Neuronal stem cell (in vitro differentiated cells): ENCODE data around the gene ZCCHC7.
"Not testable (repeated sequence)": the region's sequence is repeated elsewhere in the genome, so short reads cannot be mapped to it uniquely, and the experiment has no call there.

Experiments
- DNase-seq: peaks from one replicate; pipeline ENCODE4 v3.0.0-alpha.2; 2013; ENCODE audit warnings: low spot score
- H2AFZ ChIP-seq: one replicate; pipeline ENCODE4 v1.6.1; 2013; ENCODE audit warnings: mild to moderate bottlenecking, low read length, inconsistent platforms
- H2AK5ac ChIP-seq: 2 replicates; pipeline ENCODE4 v1.6.1; 2013; ENCODE audit warnings: low read depth, mild to moderate bottlenecking, inconsistent platforms, low read length, moderate library complexity, mixed read lengths
- H2BK120ac ChIP-seq: 2 replicates; pipeline ENCODE4 v1.6.1; 2013; ENCODE audit warnings: low read depth, mild to moderate bottlenecking, inconsistent platforms, low read length, moderate library complexity, mixed read lengths
- H2BK12ac ChIP-seq: one replicate; pipeline ENCODE4 v1.6.1; 2013; ENCODE audit warnings: low read length, inconsistent platforms
- H2BK15ac ChIP-seq: 2 replicates; pipeline ENCODE4 v1.6.1; 2013; ENCODE audit warnings: mild to moderate bottlenecking, low read length, inconsistent platforms, mixed read lengths
- H2BK5ac ChIP-seq: one replicate; pipeline ENCODE4 v1.6.1; 2013; ENCODE audit warnings: inconsistent platforms, mild to moderate bottlenecking, low read length, moderate library complexity
- H3K14ac ChIP-seq: one replicate; pipeline ENCODE4 v1.6.1; 2013; ENCODE audit warnings: low read length, inconsistent platforms
- H3K18ac ChIP-seq: 2 replicates; pipeline ENCODE4 v1.6.1; 2013; ENCODE audit warnings: low read length, inconsistent platforms
- H3K23ac ChIP-seq: 2 replicates; pipeline ENCODE4 v1.6.1; 2013; ENCODE audit warnings: low read depth, mild to moderate bottlenecking, mixed read lengths, low read length, inconsistent platforms; ENCODE audit not compliant: poor library complexity
- H3K27ac ChIP-seq: replicated peaks from 3 replicates; pipeline ENCODE4 v1.5.1; 2013; ENCODE audit warnings: low read length, inconsistent platforms
- H3K27me3 ChIP-seq, 3 experiments: 2 replicates each; pipeline ENCODE4 v1.6.1; 2013; ENCODE audit warnings: low read length in 3 of 3, mild to moderate bottlenecking in 2 of 3, inconsistent platforms in 1 of 3, low read depth in 1 of 3, mixed read lengths in 1 of 3, moderate library complexity in 1 of 3; ENCODE audit not compliant: control insufficient read depth in 3 of 3, insufficient read depth in 3 of 3
- H3K36me3 ChIP-seq, 2 donors: replicated peaks in 1 of 2; 2 replicates each; pipeline ENCODE4 v1.6.1; 2013; ENCODE audit warnings: low read length in 2 of 2; ENCODE audit not compliant: control insufficient read depth in 2 of 2, insufficient read depth in 2 of 2
- H3K4ac ChIP-seq: 2 replicates; pipeline ENCODE4 v1.6.1; 2013; ENCODE audit warnings: inconsistent platforms, mild to moderate bottlenecking, low read length, moderate library complexity
- H3K4me1 ChIP-seq, 2 donors: 1 replicate in 1 of 2; 2 replicates in 1 of 2; pipeline ENCODE4 v1.6.1; 2013; ENCODE audit warnings: low read length in 2 of 2, low read depth in 1 of 2; ENCODE audit not compliant: control insufficient read depth in 2 of 2, insufficient read depth in 1 of 2
- H3K4me2 ChIP-seq: one replicate; pipeline ENCODE4 v1.6.1; 2013; ENCODE audit warnings: mild to moderate bottlenecking, low read length, inconsistent platforms; ENCODE audit not compliant: insufficient read depth, poor library complexity, severe bottlenecking
- H3K4me3 ChIP-seq, 2 donors: 2 replicates each; pipeline ENCODE4 v1.5.1; 2013; ENCODE audit warnings: low read length in 2 of 2, mild to moderate bottlenecking in 2 of 2, inconsistent platforms in 1 of 2, moderate library complexity in 1 of 2
- H3K79me1 ChIP-seq: one replicate; pipeline ENCODE4 v1.6.1; 2013; ENCODE audit warnings: low read depth, mild to moderate bottlenecking, inconsistent platforms, low read length, moderate library complexity
- H3K9ac ChIP-seq: one replicate; pipeline ENCODE4 v1.6.1; 2013; ENCODE audit warnings: mild to moderate bottlenecking, low read depth, low read length, inconsistent platforms; ENCODE audit not compliant: poor library complexity
- H3K9me3 ChIP-seq, 2 donors: replicated peaks in 1 of 2; 2 replicates each; pipeline versions ENCODE3 to v1.6.1; 2013; ENCODE audit warnings: low read length in 2 of 2, mild to moderate bottlenecking in 2 of 2, inconsistent platforms in 1 of 2, low read depth in 1 of 2, mixed read lengths in 1 of 2, moderate library complexity in 1 of 2; ENCODE audit not compliant: control insufficient read depth in 2 of 2, insufficient read depth in 1 of 2
- H4K8ac ChIP-seq: one replicate; pipeline ENCODE4 v1.6.1; 2013; ENCODE audit warnings: low read depth, mild to moderate bottlenecking, inconsistent platforms, low read length, moderate library complexity
- H4K91ac ChIP-seq: one replicate; pipeline ENCODE4 v1.6.1; 2013; ENCODE audit warnings: low read length, low read depth, mild to moderate bottlenecking, inconsistent platforms; ENCODE audit not compliant: poor library complexity
- WGBS, 2 donors: extraction: QIAGEN DNeasy Blood & Tissue Kit; methylation state at CpG; one replicate each; pipeline ENCODE4 v1.1.7; 2013; ENCODE audit warnings: missing lambda C conversion rate in 2 of 2, mixed read lengths in 1 of 2; ENCODE audit not compliant: insufficient read length in 2 of 2, insufficient replicate concordance in 1 of 2; ENCODE audit errors: extremely low coverage in 2 of 2; 5-methylcytosine and 5-hydroxymethylcytosine counted together

ZCCHC7 gene

GRCh38 chr9:37395663-37396062 lies 275.3 kb downstream of the ZCCHC7 start:
- H2AFZ ChIP-seq: no peak overlapping the region
- no peak overlapping the region for H2BK15ac ChIP-seq
- no peak overlapping the region for H3K23ac ChIP-seq
- H2AK5ac ChIP-seq: no peak overlapping the region
- H3K9me3 ChIP-seq: no peaks in the 10 kb centered on the region
- no peak overlapping the region for H3K18ac ChIP-seq
- no peak overlapping the region for H4K8ac ChIP-seq
- H3K4ac ChIP-seq: no peak overlapping the region
- DNase-seq: no peak
- no peaks in the 10 kb centered on the region for H3K79me1 ChIP-seq
- no peak overlapping the region for H3K14ac ChIP-seq
- H2BK120ac ChIP-seq: no peak overlapping the region
- H3K36me3 ChIP-seq: no peaks in the 10 kb centered on the region
- no peak overlapping the region for H2BK5ac ChIP-seq
- H2BK12ac ChIP-seq: no peak overlapping the region
- no peaks in the 10 kb centered on the region for H3K27me3 ChIP-seq
- H3K4me2 ChIP-seq: no peak overlapping the region
- H4K91ac ChIP-seq: no peak overlapping the region
- WGBS, 2 donors: no CpG with 5 or more reads among the region's 8 CpGs
- H3K4me3 ChIP-seq: no peak overlapping the region
- H3K4me1 ChIP-seq: peaks cover 0 to 5% of the 10 kb centered on the region in 2 donors
- H3K9ac ChIP-seq: no peak overlapping the region
- no peak overlapping the region for H3K27ac ChIP-seq

GRCh38 chr9:37397948-37398347 lies 277.6 kb downstream of the ZCCHC7 start:
- not testable (repeated sequence) for H3K4me2 ChIP-seq, H3K4me3 ChIP-seq, H3K79me1 ChIP-seq, H2BK120ac ChIP-seq, H3K27me3 ChIP-seq, H2BK5ac ChIP-seq, H2AFZ ChIP-seq, H3K4ac ChIP-seq, H2BK15ac ChIP-seq, H3K23ac ChIP-seq, H3K14ac ChIP-seq, H3K9ac ChIP-seq, H3K4me1 ChIP-seq, H3K18ac ChIP-seq, H3K27ac ChIP-seq, H4K8ac ChIP-seq, DNase-seq, H2BK12ac ChIP-seq, H3K36me3 ChIP-seq, H2AK5ac ChIP-seq, H4K91ac ChIP-seq, H3K9me3 ChIP-seq
- no CpG with 5 or more reads among the region's 3 CpGs for WGBS, 2 donors

GRCh38 chr9:37398464-37399025 lies 278.2 kb downstream of the ZCCHC7 start:
- H3K18ac ChIP-seq: peak overlapping the region; percentile 62
- H2AK5ac ChIP-seq: no peak overlapping the region
- H3K4me3 ChIP-seq: no peak overlapping the region
- H3K4me2 ChIP-seq: no peak overlapping the region
- no peak overlapping the region for H3K14ac ChIP-seq
- no CpG with 5 or more reads among the region's 7 CpGs for WGBS, 2 donors
- no peak overlapping the region for H2BK120ac ChIP-seq
- H3K23ac ChIP-seq: no peak overlapping the region
- no peak overlapping the region for H2AFZ ChIP-seq
- DNase-seq: no peak
- no peak overlapping the region for H2BK5ac ChIP-seq
- no peaks in the 10 kb centered on the region for H3K9me3 ChIP-seq
- no peaks in the 10 kb centered on the region for H3K79me1 ChIP-seq
- H3K4ac ChIP-seq: no peak overlapping the region
- H3K27me3 ChIP-seq: no peaks in the 10 kb centered on the region
- H3K4me1 ChIP-seq: no peaks in the 10 kb centered on the region
- H3K27ac ChIP-seq: no peak overlapping the region
- H3K9ac ChIP-seq: no peak overlapping the region
- no peaks in the 10 kb centered on the region for H3K36me3 ChIP-seq
- no peak overlapping the region for H2BK15ac ChIP-seq
- no peak overlapping the region for H2BK12ac ChIP-seq
- H4K91ac ChIP-seq: no peak overlapping the region
- H4K8ac ChIP-seq: no peak overlapping the region

- Histone ChIP-seq H3K14ac (no peak overlapping the region), H3K79me1 (no peaks in the 10 kb centered on the region), H2BK5ac (no peak overlapping the region), H3K4me1 (no peaks in the 10 kb centered on the region), H3K27ac (no peak overlapping the region), H2BK120ac (no peak overlapping the region), H3K27me3 (no peaks in the 10 kb centered on the region), H3K18ac (no peak overlapping the region), H2BK12ac (no peak overlapping the region), H4K91ac (no peak overlapping the region), H3K36me3 (no peaks in the 10 kb centered on the region), H3K4me3 (no peak overlapping the region), H3K4me2 (no peak overlapping the region), H2BK15ac (no peak overlapping the region), H3K4ac (no peak overlapping the region), H3K9ac (no peak overlapping the region), H4K8ac (no peak overlapping the region), H3K9me3 (no peaks in the 10 kb centered on the region), H2AK5ac (no peak overlapping the region), H3K23ac (no peak overlapping the region), H2AFZ (no peak overlapping the region)
- DNase-seq: no peak
- WGBS, 2 donors: no CpG with 5 or more reads among the region's 2 CpGs
Observed at GRCh38 chr9:37399336-37399735, 279.0 kb downstream of the ZCCHC7 start.
